Stimulated activated CD4-positive, alpha-beta T cell treated with anti-CD3 and anti-CD28 coated beads, Interleukin-12 subunit alpha, Interleukin-12 subunit beta, amount 100 ng/mL, for 24 hours (primary cell): Measurements from ENCODE around the gene CD40LG.

Experiments used
- DNase-seq, 2 experiments: peaks; one replicate each; pipeline ENCODE4 v3.0.0-alpha.2; 2020; ENCODE audit warnings: low read depth in 2 of 2

CD40LG gene

DNA sequence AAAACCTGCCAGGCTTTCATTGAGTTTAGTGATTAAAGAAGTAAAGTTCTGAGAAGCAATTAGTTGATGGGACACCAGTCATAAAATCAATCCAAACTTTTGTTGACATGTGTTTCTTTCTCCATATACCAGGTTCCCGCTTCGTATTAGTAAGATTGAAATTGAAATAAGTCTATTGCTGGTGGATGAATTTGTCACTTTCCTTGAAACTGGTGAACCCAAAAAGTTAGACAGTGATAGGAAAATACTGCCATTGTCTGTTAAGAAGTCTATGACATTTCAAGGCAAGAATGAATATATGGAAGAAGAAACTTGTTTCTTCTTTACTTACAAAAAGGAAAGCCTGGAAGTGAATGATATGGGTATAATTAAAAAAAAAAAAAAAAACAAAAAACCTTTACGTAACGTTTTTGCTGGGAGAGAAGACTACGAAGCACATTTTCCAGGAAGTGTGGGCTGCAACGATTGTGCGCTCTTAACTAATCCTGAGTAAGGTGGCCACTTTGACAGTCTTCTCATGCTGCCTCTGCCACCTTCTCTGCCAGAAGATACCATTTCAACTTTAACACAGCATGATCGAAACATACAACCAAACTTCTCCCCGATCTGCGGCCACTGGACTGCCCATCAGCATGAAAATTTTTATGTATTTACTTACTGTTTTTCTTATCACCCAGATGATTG is at the start of gene CD40LG:
Gene CD40LG (plus strand): TSS at position 482 of the 684 bp plus-strand sequence. CDS start 91 bp downstream, at position 573.
- no peak for DNase-seq

GRCh38 chrX:136598631-136599030 is 49.3 kb upstream of the CD40LG start:
- DNase-seq, result no peak

- DNase-seq, result no peak
Observed at GRCh38 chrX:136600059-136600458, 47.9 kb upstream of the CD40LG start.

DNA sequence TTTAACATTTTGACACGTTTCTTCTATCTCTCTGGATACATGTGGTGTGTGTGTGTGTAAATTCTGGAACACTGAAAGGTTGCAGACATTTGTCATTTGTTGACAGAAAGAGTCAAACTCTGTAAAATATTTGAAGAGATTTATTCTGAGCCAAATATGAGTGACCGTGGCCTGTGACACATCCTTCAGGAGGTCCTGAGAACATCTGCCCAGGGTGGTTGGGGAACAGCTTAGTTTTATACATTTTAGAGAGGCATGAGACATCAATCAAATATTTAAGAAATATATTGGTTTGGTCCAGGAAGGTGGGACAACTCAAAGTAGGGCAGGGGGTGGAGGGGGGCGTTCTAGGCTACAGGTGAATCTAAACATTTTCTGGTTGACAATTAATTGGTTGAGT is 40.7 kb upstream of the CD40LG start:
- DNase-seq, result no peak

DNA sequence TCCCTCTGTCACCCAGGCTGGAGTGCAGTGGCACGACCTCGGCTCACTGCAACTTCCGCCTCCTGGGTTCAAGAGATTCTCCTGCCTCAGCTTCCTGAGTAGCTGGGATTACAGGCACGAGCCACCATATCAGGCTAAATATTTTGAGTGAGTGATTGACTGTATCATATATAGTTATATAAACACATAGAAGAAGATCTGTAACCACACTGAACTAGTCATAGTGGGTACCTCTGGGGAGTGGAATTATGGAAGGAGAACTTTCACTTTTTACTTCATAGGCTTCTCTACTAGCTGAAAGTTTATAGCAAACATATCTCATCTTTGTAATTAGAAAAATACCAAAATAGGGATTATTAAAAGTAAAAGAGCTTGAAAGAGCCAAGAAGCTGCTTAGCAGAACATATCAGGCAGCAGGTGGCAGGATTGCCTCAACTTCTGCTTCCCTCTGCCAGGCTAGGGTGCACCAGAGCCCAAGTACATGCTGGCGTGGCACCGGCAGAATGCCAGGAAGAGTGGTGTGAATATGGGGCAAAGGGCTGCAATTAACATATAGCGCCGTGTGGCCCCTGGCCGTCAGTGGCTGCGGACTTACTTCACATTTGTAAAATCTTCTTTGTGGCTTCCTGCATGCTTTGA is 39.5 kb upstream of the CD40LG start:
- DNase-seq, result peak in 1 of 2 experiments; percentile 21

GRCh38 chrX:136616987-136617685 is 30.8 kb upstream of the CD40LG start:
- no peak for DNase-seq

DNA sequence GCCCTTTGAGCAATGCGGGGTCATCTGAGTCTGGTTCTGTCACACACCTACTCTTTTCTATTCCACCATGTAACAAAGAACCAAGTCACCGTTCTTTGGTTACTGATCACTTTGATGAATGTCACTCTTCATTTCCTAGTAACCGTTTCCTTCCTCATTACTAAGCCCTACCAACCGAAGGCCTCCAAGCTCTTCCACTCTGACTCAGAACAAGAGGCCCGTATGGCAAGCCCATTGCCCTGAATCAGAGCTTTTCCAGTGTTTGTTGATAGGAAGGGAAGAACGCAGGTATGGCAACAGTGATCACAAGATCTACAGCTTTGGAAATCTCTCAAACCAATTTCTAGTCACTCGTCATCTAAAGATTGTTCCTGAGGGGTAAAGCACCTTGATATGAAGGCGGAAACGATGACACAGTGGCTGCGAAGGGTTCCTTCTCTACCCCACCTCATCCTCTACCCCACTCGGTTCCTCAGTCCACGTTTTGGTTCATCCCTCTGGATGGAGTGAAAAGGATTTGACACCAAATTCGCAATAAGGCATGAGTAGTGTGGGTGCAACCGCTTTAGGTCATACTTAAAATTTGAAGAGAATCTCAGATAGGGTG is 28.0 kb upstream of the CD40LG start:
- DNase-seq, result no peak

- DNase-seq, result no peak
Observed at GRCh38 chrX:136620780-136621179, 27.2 kb upstream of the CD40LG start.

GRCh38 chrX:136622568-136622967 is 25.4 kb upstream of the CD40LG start:
- no peak for DNase-seq

DNA sequence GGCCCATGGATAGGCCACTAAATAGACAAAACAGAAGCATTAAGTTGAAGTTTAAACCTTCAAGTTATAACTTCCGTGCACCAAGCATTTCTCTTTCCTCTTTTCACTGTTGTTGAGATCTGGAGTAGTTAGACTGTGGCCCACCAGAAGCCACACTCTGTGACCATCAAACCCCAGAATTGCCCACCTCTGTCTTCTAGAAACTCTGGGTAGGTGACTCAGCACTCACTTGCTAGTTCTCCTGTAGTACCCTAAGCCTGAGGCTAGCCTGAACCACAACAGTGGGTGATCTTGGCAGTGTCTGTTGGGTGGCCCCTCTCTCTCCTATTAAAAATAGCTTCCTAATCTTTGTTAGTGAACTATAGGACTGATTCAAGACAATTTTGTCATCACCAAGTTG is 24.6 kb upstream of the CD40LG start:
- no peak for DNase-seq

DNA sequence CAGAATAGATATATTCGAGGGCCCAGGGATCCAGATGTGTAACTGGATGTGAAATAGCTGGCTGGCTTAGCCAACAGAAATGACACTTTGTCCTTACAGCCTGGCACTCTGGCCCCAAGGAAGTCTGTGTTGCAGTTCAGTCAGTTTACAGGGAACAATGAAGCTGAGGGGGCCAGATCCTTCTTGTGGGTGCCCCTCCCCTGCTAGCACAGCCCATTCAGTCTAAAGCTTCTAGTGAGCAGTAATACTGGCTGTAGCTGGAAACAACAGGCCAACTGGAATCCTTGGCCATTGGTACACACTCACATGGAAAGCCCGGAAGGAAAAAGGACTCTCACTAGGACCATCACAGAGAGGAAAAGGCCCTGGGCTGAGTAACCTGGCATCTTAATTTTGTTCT is 22.7 kb upstream of the CD40LG start:
- DNase-seq, result no peak

- DNase-seq, result no peak
Observed at GRCh38 chrX:136626237-136626636, 21.7 kb upstream of the CD40LG start.

DNA sequence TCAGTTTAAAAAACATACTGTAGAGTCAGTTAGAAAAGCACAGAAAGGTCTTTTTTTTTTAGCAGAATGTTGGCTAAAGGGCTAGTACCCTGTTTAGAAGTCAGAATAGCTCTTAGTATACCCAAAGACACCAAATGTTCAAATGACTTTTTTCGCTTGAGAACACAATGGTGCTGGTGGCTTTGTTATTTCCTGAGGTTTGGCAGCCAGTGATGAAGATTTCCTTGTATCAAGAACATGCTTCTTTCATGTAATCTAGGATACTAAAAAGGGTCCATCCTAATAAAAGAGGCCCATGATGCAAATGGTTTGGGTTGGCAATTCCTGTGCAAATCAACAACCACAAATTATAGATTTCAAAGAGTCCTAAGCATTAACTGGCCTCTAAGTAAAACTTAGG is 21.1 kb upstream of the CD40LG start:
- no peak for DNase-seq

GRCh38 chrX:136627409-136627808 is 20.5 kb upstream of the CD40LG start:
- DNase-seq, result no peak

GRCh38 chrX:136629084-136629750 is 18.7 kb upstream of the CD40LG start:
- no peak for DNase-seq

- no peak for DNase-seq
Observed at GRCh38 chrX:136630881-136631280, 17.1 kb upstream of the CD40LG start.

GRCh38 chrX:136635235-136635634 is 12.7 kb upstream of the CD40LG start:
- DNase-seq, result no peak

- no peak for DNase-seq
Observed at GRCh38 chrX:136636121-136636520, 11.8 kb upstream of the CD40LG start.

GRCh38 chrX:136639506-136640176 is 8.3 kb upstream of the CD40LG start:
- DNase-seq, result no peak

- no peak for DNase-seq
Observed at GRCh38 chrX:136643243-136643642, 4.7 kb upstream of the CD40LG start.

DNA sequence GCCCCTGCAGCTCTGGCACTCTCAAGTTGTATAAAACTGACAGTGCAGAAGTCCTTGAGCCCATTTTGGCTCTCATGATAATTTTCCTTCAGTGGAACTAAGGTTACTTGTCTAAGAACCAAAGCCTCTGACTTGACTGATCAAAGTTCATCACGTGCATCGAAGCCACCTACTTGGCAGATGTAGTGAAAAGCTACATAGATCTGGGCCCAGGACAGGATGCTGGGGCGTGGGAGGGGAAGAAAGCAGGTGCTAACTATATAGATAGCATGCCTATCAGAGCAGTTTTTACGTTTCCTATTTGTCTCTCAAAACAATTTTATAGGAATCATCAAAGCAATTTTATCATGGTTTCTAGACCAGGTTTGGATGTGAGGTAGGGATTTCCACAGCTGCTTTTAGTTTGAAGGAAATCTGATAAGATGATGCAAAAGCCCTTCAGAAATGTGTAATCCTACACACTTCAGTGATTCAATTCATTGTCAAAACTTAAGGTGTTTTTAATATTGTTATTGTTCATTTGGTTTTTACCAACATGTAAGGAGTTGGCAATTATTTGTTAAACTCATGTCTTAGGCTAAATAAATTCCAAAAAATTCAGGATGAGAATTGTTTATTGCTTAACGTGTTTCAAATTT is 1.2 kb upstream of the CD40LG start:
- no peak for DNase-seq
